Adrenal gland (tissue), 12 donors: ENCODE results near the gene CHRDL1. TPM values are rescaled to one million over a fixed set of nuclear protein-coding genes. Genes with fewer than 3 reads are reported as not detected.

Source experiments
- DNase-seq, 7 donors: peaks; one replicate each; pipeline ENCODE4 v3.0.0-alpha.2; 2019 to 2020
- H3K27ac ChIP-seq, 5 donors: fragments of 200-600 bp; sonication (generic) in 4 of 5; 1 replicate in 3 of 5; 2 replicates in 2 of 5; pipeline versions ENCODE4 v1.5.1 to v1.8.0; 2016 to 2020; ENCODE audit warnings: mild to moderate bottlenecking in 1 of 5
- H3K27me3 ChIP-seq: fragments of 200-600 bp; 2 replicates; pipeline ENCODE4 v1.8.0; 2021
- H3K36me3 ChIP-seq, 2 donors: fragments of 200-600 bp; replicated peaks in 1 of 2; 1 replicate in 1 of 2; 2 replicates in 1 of 2; pipeline versions ENCODE4 v1.5.1 to v1.8.0; 2018 to 2022
- H3K4me1 ChIP-seq, 2 donors: fragments of 200-600 bp; replicated peaks in 1 of 2; 1 replicate in 1 of 2; 2 replicates in 1 of 2; pipeline versions ENCODE4 v1.5.1 to v1.8.0; 2018 to 2021
- H3K4me3 ChIP-seq, 4 donors: fragments of 200-600 bp; sonication (generic) in 3 of 4; one replicate each; pipeline ENCODE4 v1.5.1; 2016 to 2018
- H3K9me3 ChIP-seq, 3 donors: fragments of 200-600 bp; sonication (generic) in 1 of 3; replicated peaks in 1 of 3; 1 replicate in 2 of 3; 2 replicates in 1 of 3; pipeline versions ENCODE4 v1.5.1 to v1.8.0; 2016 to 2021
- CTCF ChIP-seq, 6 experiments: fragments of 450-650 bp in 4 of 6; fragments of 200-600 bp in 2 of 6; sonication (generic) in 1 of 6; IDR thresholded peaks; 1 replicate in 5 of 6; 2 replicates in 1 of 6; pipeline versions ENCODE4 v1.5.1 to v1.8.0; 2016 to 2021; ENCODE audit warnings: antibody characterized with exemption in 6 of 6, mild to moderate bottlenecking in 2 of 6, moderate library complexity in 1 of 6
- POLR2A ChIP-seq, 2 donors: fragments of 450-650 bp; IDR thresholded peaks; one replicate each; pipeline ENCODE4 v1.6.1; 2017; ENCODE audit warnings: antibody characterized with exemption in 2 of 2, mild to moderate bottlenecking in 2 of 2, moderate library complexity in 1 of 2
- WGBS, 4 donors: extraction: QIAGEN DNeasy Blood & Tissue Kit in 2 of 4; methylation state at CpG; one replicate each; pipeline versions ENCODE4 v1.1.5 to v1.1.7; 2013 to 2017; 5-methylcytosine and 5-hydroxymethylcytosine counted together
- intact Hi-C, 2 donors: fragments of 100-400 bp; cut with DNase I; formaldehyde crosslinking; loops; one replicate each; pipeline versions ENCODE4 v1.14.1 to v1.15.0; 2022 to 2023
- polyA plus RNA-seq, 3 donors: library from polyadenylated mRNA; stranded (reverse); fragments of 200-250 nt in 2 of 3; fragments of 350-450 nt in 1 of 3; fragmentation: Illumina TruSeq in 1 of 3; extraction: RNeasy Lipid Tissue Mini Kit (QIAGEN cat#74804) in 1 of 3; gene quantifications; one replicate each; pipeline ENCODE4 v1.2.3, GENCODE V29; 2013 to 2014
- total RNA-seq, 9 donors: library from RNA; depleted of rRNA in 4 of 9; stranded (reverse); fragments of >200 nt in 4 of 9; fragments of 120-200 nt in 1 of 9; fragmentation: NEBNext Ultra II Directional in 1 of 9; extraction: Animal tissue kit (Norgen Biotek cat#: 25700) in 1 of 9; gene quantifications; one replicate each; pipeline versions ENCODE4 v1.1.0 to v1.2.4, GENCODE V29; 2013 to 2023
- donor health status: healthy with polysubstance abuse.
- donor health status: Bipolar disorder and iron deficiency.
- donor health status: DM: yes; HTN: yes; CAD: no.
- donor health status: DM: no; HTN: no; CAD: no.
- donor health status: DM: no; HTN: no; CAD: no.
- donor health status: DM: yes; HTN: yes; CAD: no.

CHRDL1 gene
- total and polyA plus RNA-seq, 12 donors: 0.22 to 14.1 (median 4.5) TPM

- intact Hi-C loops: no loop called here
- TF ChIP-seq CTCF (IDR thresholded peaks at IDR 0.05): no peak
- no peak for TF ChIP-seq POLR2A (IDR thresholded peaks at IDR 0.05)
- DNase-seq: no peak
- Histone ChIP-seq H3K9me3 (no peaks in the 10 kb centered on the region), H3K27me3 (peaks cover 16% of the 10 kb centered on the region), H3K36me3 (no peaks in the 10 kb centered on the region), H3K4me3 (no peak overlapping the region), H3K4me1 (no peaks in the 10 kb centered on the region), H3K27ac (no peak overlapping the region)
- 67 to 82% (median 70%) methylated on average over 3 of the region's 3 CpGs for WGBS, 4 donors
Observed at GRCh38 chrX:110755611-110756010, 40.0 kb downstream of the CHRDL1 start.

GRCh38 chrX:110755061-110755460, 40.6 kb downstream of the CHRDL1 start:
- Histone ChIP-seq H3K4me3 (no peak overlapping the region), H3K36me3 (no peaks in the 10 kb centered on the region), H3K27me3 (peaks cover 16% of the 10 kb centered on the region), H3K9me3 (no peaks in the 10 kb centered on the region), H3K4me1 (no peaks in the 10 kb centered on the region), H3K27ac (no peak overlapping the region)
- DNase-seq: no peak
- WGBS, 4 donors: 33 to 49% (median 42%) methylated on average over 3 of the region's 3 CpGs
- TF ChIP-seq POLR2A (IDR thresholded peaks at IDR 0.05) (no peak), CTCF (IDR thresholded peaks at IDR 0.05) (no peak)
- intact Hi-C loops: no loop called here

GRCh38 chrX:110750526-110751189, 45.0 kb downstream of the CHRDL1 start:
- H3K36me3 ChIP-seq: no peaks in the 10 kb centered on the region
- intact Hi-C loops: no loop called here
- H3K27me3 ChIP-seq: peaks cover 20% of the 10 kb centered on the region
- no peak overlapping the region for H3K4me3 ChIP-seq
- 51 to 67% (median 59%) methylated on average over 4 to 7 of the region's 7 CpGs for WGBS, 4 donors
- no peaks in the 10 kb centered on the region for H3K4me1 ChIP-seq
- H3K9me3 ChIP-seq: no peaks in the 10 kb centered on the region
- TF ChIP-seq CTCF (IDR thresholded peaks at IDR 0.05) (no peak), POLR2A (IDR thresholded peaks at IDR 0.05) (no peak)
- no peak overlapping the region for H3K27ac ChIP-seq
- DNase-seq: no peak

GRCh38 chrX:110748256-110748806, 47.3 kb downstream of the CHRDL1 start:
- Histone ChIP-seq H3K4me3 (no peak overlapping the region), H3K27me3 (peaks cover 24% of the 10 kb centered on the region), H3K4me1 (no peaks in the 10 kb centered on the region), H3K9me3 (no peaks in the 10 kb centered on the region), H3K36me3 (no peaks in the 10 kb centered on the region), H3K27ac (no peak overlapping the region)
- WGBS, 4 donors: 53 to 65% (median 59%) methylated on average over 3 of the region's 3 CpGs
- no peak for DNase-seq
- intact Hi-C loops: no loop called here
- TF ChIP-seq POLR2A (IDR thresholded peaks at IDR 0.05): no peak
- no peak for TF ChIP-seq CTCF (IDR thresholded peaks at IDR 0.05)
